Endothelial cell of umbilical vein (primary cell): ENCODE results near the gene LMBRD1. TPM values are rescaled to one million over a fixed set of nuclear protein-coding genes. Genes with fewer than 3 reads are reported as not detected.

ENCODE experiments used
- BruUV-seq: library from RNA; stranded (reverse); fragments of 400-500 nt; replicated peaks from 2 replicates; lab custom pipeline; 2021; lab: Mats Ljungman, UMichigan
- CTCF ChIA-PET: fragments of 300-600, 350-600 bp; sonication (Branson Sonifier 250); formaldehyde crosslinking; loops from one replicate; lab custom pipeline; 2021; ENCODE audit warnings: antibody characterized with exemption, inconsistent platforms; lab: Charles Lee
- POLR2A ChIA-PET: fragments of 300-600, 350-600 bp; sonication (Branson Sonifier 250); formaldehyde crosslinking; loops from one replicate; lab custom pipeline; 2021; ENCODE audit warnings: antibody characterized with exemption, inconsistent platforms; lab: Charles Lee
- DNase-seq: peaks from one replicate; pipeline ENCODE4 v3.0.0-alpha.2; 2011; ENCODE audit warnings: low read depth, low spot score
- FAIRE-seq: peaks from 2 replicates; lab custom pipeline; 2011; peaks lifted over from hg19 to GRCh38; lab: Jason Lieb, UNC
- H2AFZ ChIP-seq: 2 replicates; pipeline ENCODE4 v1.6.0; 2012; ENCODE audit warnings: low read depth, low read length, control low read depth, inconsistent platforms
- H3K27ac ChIP-seq: 2 replicates; pipeline ENCODE4 v1.5.1; 2011; ENCODE audit warnings: low read depth, mild to moderate bottlenecking, control low read depth, low read length, moderate library complexity; ENCODE audit not compliant: insufficient read depth
- H3K27me3 ChIP-seq, 2 experiments: 2 replicates each; pipeline versions ENCODE4 v1.6.0 to v1.6.1; 2011; ENCODE audit warnings: low read length in 2 of 2, mixed read lengths in 1 of 2; ENCODE audit not compliant: control insufficient read depth in 2 of 2, insufficient read depth in 2 of 2
- H3K36me3 ChIP-seq, 2 experiments: 2 replicates in 1 of 2; 3 replicates in 1 of 2; pipeline ENCODE4 v1.5.1; 2011; ENCODE audit warnings: low read length in 2 of 2, mild to moderate bottlenecking in 1 of 2, moderate library complexity in 1 of 2; ENCODE audit not compliant: control insufficient read depth in 2 of 2, insufficient read depth in 2 of 2; ENCODE audit errors: extremely low read depth in 1 of 2
- H3K4me1 ChIP-seq: 3 replicates; pipeline ENCODE4 v1.5.1; 2011; ENCODE audit warnings: mild to moderate bottlenecking, low read length; ENCODE audit not compliant: control insufficient read depth, insufficient read depth; ENCODE audit errors: extremely low read depth
- H3K4me2 ChIP-seq: 2 replicates; pipeline ENCODE4 v1.6.1; 2011; ENCODE audit warnings: low read length, control low read depth, mixed read lengths; ENCODE audit not compliant: insufficient read depth
- H3K4me3 ChIP-seq, 3 experiments: fragments of 200-600 bp in 1 of 3; sonication (generic), shearing (Covaris generic) in 1 of 3; replicated peaks in 1 of 3; 2 replicates each; pipeline ENCODE4 v1.5.1; 2011 to 2016; ENCODE audit warnings: control low read depth in 3 of 3, low read length in 3 of 3, mild to moderate bottlenecking in 2 of 3, inconsistent platforms in 1 of 3, low read depth in 1 of 3, moderate library complexity in 1 of 3; ENCODE audit not compliant: insufficient read depth in 1 of 3
- H3K79me2 ChIP-seq: 2 replicates; pipeline ENCODE4 v1.6.0; 2012; ENCODE audit warnings: low read length, inconsistent platforms; ENCODE audit not compliant: control insufficient read depth, insufficient read depth
- H3K9ac ChIP-seq: replicated peaks from 2 replicates; pipeline ENCODE3; 2011; ENCODE audit warnings: low read length, control low read depth; ENCODE audit not compliant: insufficient read depth; ENCODE audit errors: extremely low read depth
- H3K9me1 ChIP-seq: replicated peaks from 3 replicates; pipeline ENCODE4 v1.6.0; 2011; ENCODE audit warnings: mild to moderate bottlenecking, low read length; ENCODE audit not compliant: control insufficient read depth, insufficient read depth; ENCODE audit errors: extremely low read depth
- H3K9me3 ChIP-seq: replicated peaks from 2 replicates; pipeline ENCODE4 v1.5.1; 2012; ENCODE audit warnings: low read length, inconsistent platforms; ENCODE audit not compliant: control insufficient read depth, insufficient read depth
- H4K20me1 ChIP-seq: replicated peaks from 2 replicates; pipeline ENCODE3; 2011; ENCODE audit warnings: mild to moderate bottlenecking, low read length; ENCODE audit not compliant: control insufficient read depth, insufficient read depth; ENCODE audit errors: extremely low read depth
- CTCF ChIP-seq, 2 donors: IDR thresholded peaks; 1 replicate in 1 of 2; 2 replicates in 1 of 2; pipeline ENCODE4 v1.5.1; 2011; ENCODE audit warnings: low read length in 2 of 2, mild to moderate bottlenecking in 2 of 2, moderate library complexity in 2 of 2, control low read depth in 1 of 2, inconsistent platforms in 1 of 2, low read depth in 1 of 2; ENCODE audit not compliant: insufficient read depth in 1 of 2; ENCODE audit errors: extremely low read depth in 1 of 2
- EZH2 ChIP-seq: IDR thresholded peaks from 2 replicates; pipeline ENCODE4 v1.6.1; 2012; ENCODE audit warnings: borderline replicate concordance, low read depth, mild to moderate bottlenecking, moderate library complexity, low read length, inconsistent platforms; ENCODE audit not compliant: severe bottlenecking
- FOS ChIP-seq: IDR thresholded peaks from 2 replicates; pipeline ENCODE4 v1.6.1; 2011; ENCODE audit warnings: mild to moderate bottlenecking, low read length, moderate library complexity, borderline replicate concordance; ENCODE audit not compliant: insufficient read depth
- GATA2 ChIP-seq: IDR thresholded peaks from 2 replicates; pipeline ENCODE4 v1.7.0; 2011; ENCODE audit warnings: low read depth, mild to moderate bottlenecking, moderate library complexity, mixed read lengths, low read length; ENCODE audit not compliant: insufficient read length, insufficient read depth
- JUN ChIP-seq: IDR thresholded peaks from 2 replicates; pipeline ENCODE4 v1.6.1; 2011; ENCODE audit warnings: borderline replicate concordance, low read depth; ENCODE audit not compliant: insufficient read length, insufficient read depth
- MAX ChIP-seq: IDR thresholded peaks from 2 replicates; pipeline ENCODE4 v1.6.1; 2011; ENCODE audit not compliant: insufficient read depth, insufficient read length
- MYC ChIP-seq: IDR thresholded peaks from one replicate; pipeline ENCODE4 v1.6.1; 2011; ENCODE audit warnings: mild to moderate bottlenecking, low read depth, low read length
- POLR2A ChIP-seq: IDR thresholded peaks from 2 replicates; pipeline ENCODE4 v1.6.1; 2012; ENCODE audit warnings: low read depth, mild to moderate bottlenecking, control low read depth, low read length
- POLR2AphosphoS5 ChIP-seq: IDR thresholded peaks from 2 replicates; pipeline ENCODE4 v1.6.1; 2012; ENCODE audit warnings: low read depth, mild to moderate bottlenecking, control low read depth, low read length, moderate library complexity; ENCODE audit not compliant: insufficient read depth
- dilution Hi-C: fragments of 300-500 bp; cut with MboI; formaldehyde crosslinking; loops from one replicate; pipeline ENCODE4 v1.15.0; 2019; ENCODE audit warnings: low sequenced_read_pairs; ENCODE audit not compliant: extremely low pct_ligation_motif_present
- intact Hi-C: fragments of 100-400 bp; cut with micrococcal nuclease; formaldehyde crosslinking; loops from one replicate; pipeline ENCODE4 v1.10.0; 2022
- polyA plus RNA-seq, 4 experiments: library from polyadenylated mRNA; depleted of rRNA in 3 of 4; stranded (reverse) in 3 of 4; unstranded in 1 of 4; fragments of >200 nt; gene quantifications; 2 replicates each; pipeline versions ENCODE4 v1.2.1 to v1.2.3, GENCODE V29; 2011 to 2012; ENCODE audit warnings: missing spikeins in 1 of 4
- total RNA-seq: library from RNA; stranded (reverse); gene quantifications from 2 replicates; pipeline ENCODE4 v1.2.3, GENCODE V29; 2021

Gene LMBRD1
- total and polyA plus RNA-seq, 2 donors (not counting 3 experiments of a cell fraction or from before 2014, with no cell fraction given), result 9.8 to 14.6 TPM

- H3K27ac ChIP-seq, result no peak overlapping the region
- no peak for FAIRE-seq
- H4K20me1 ChIP-seq, result no peaks in the 10 kb centered on the region
- BruUV-seq, result no TSS peak
- no peaks in the 10 kb centered on the region for H3K9me1 ChIP-seq
- TF ChIP-seq FOS (no peak), GATA2 (no peak), MAX (no peak), MYC (no peak), JUN (no peak), EZH2 (no peak), POLR2A (no peak), POLR2AphosphoS5 (no peak)
- no peaks in the 10 kb centered on the region for H3K4me1 ChIP-seq
- DNase-seq, result no peak
- POLR2A ChIA-PET, result no interaction called here
- no peak overlapping the region for H2AFZ ChIP-seq
- no peaks in the 10 kb centered on the region for H3K27me3 ChIP-seq
- dilution Hi-C loops, result no loop called here
- intact Hi-C loops, result no loop called here
- H3K9ac ChIP-seq, result no peak overlapping the region
- H3K79me2 ChIP-seq, result no peaks in the 10 kb centered on the region
- no peaks in the 10 kb centered on the region for H3K9me3 ChIP-seq
- H3K4me3 ChIP-seq, result no peak overlapping the region
- H3K36me3 ChIP-seq, result no peaks in the 10 kb centered on the region
- CTCF ChIA-PET, result interaction anchor here (1.3 kb wide), 1 partner anchor 9 kb away, joined by 3 read pairs; no protein-coding TSS in a partner anchor
- no peak overlapping the region for H3K4me2 ChIP-seq
Observed at GRCh38 chr6:69673298-69673697, 123.5 kb downstream of the LMBRD1 start.

GRCh38 chr6:69668916-69669315, 127.9 kb downstream of the LMBRD1 start:
- Histone ChIP-seq H3K27me3 (no peaks in the 10 kb centered on the region), H3K27ac (no peak overlapping the region), H3K9me3 (no peaks in the 10 kb centered on the region), H3K4me3 (no peak overlapping the region), H3K4me2 (no peak overlapping the region), H3K9ac (no peak overlapping the region), H4K20me1 (no peaks in the 10 kb centered on the region), H3K79me2 (no peaks in the 10 kb centered on the region), H2AFZ (no peak overlapping the region), H3K4me1 (no peaks in the 10 kb centered on the region), H3K9me1 (no peaks in the 10 kb centered on the region), H3K36me3 (no peaks in the 10 kb centered on the region)
- no peak for FAIRE-seq
- intact Hi-C loops (no loop called here), dilution Hi-C loops (no loop called here)
- no TSS peak for BruUV-seq
- ChIA-PET CTCF (no interaction called here), POLR2A (no interaction called here)
- no peak for DNase-seq
- TF ChIP-seq GATA2, result no peak
- TF ChIP-seq POLR2AphosphoS5, result no peak
- no peak for TF ChIP-seq CTCF (IDR thresholded peaks at IDR 0.05; ENCODE audit: extremely low read depth in 1 of 2, insufficient read depth in 1 of 2, low read depth in 1 of 2, low read length in 2 of 2)
- TF ChIP-seq MAX, result no peak
- TF ChIP-seq JUN, result no peak
- no peak for TF ChIP-seq POLR2A
- no peak for TF ChIP-seq MYC
- no peak for TF ChIP-seq EZH2
- TF ChIP-seq FOS, result no peak
